GM19193 (cell line): ENCODE measurements around the gene MAPK9.

Source experiments
- POLR2A ChIP-seq: IDR thresholded peaks from 4 replicates; pipeline ENCODE4 v1.6.1; 2011; ENCODE audit not compliant: insufficient read depth, insufficient read length; ENCODE audit errors: extremely low read depth

Gene MAPK9

GRCh38 chr5:180235077-180235476 lies 56.8 kb downstream of the MAPK9 start:
- TF ChIP-seq POLR2A: no peak

GRCh38 chr5:180234271-180234670 lies 57.6 kb downstream of the MAPK9 start:
- no peak for TF ChIP-seq POLR2A

GRCh38 chr5:180233729-180234128 lies 58.2 kb downstream of the MAPK9 start:
- no peak for TF ChIP-seq POLR2A

GRCh38 chr5:180230017-180230416 lies 61.9 kb downstream of the MAPK9 start:
- TF ChIP-seq POLR2A: no peak

- TF ChIP-seq POLR2A: no peak
Measured at GRCh38 chr5:180222056-180222455, 69.8 kb downstream of the MAPK9 start.

GRCh38 chr5:180217797-180218196 lies 74.1 kb downstream of the MAPK9 start:
- TF ChIP-seq POLR2A: no peak

- no peak for TF ChIP-seq POLR2A
Measured at GRCh38 chr5:180216646-180217171, 75.2 kb downstream of the MAPK9 start.

GRCh38 chr5:180215783-180216630 lies 75.9 kb downstream of the MAPK9 start:
- no peak for TF ChIP-seq POLR2A

- no peak for TF ChIP-seq POLR2A
Measured at GRCh38 chr5:180214870-180215770, 76.8 kb downstream of the MAPK9 start.

GRCh38 chr5:180213657-180214207 lies 78.2 kb downstream of the MAPK9 start:
- TF ChIP-seq POLR2A: no peak

- no peak for TF ChIP-seq POLR2A
Measured at GRCh38 chr5:180213256-180213600, 78.7 kb downstream of the MAPK9 start.

GRCh38 chr5:180212363-180213255 lies 79.3 kb downstream of the MAPK9 start:
- no peak for TF ChIP-seq POLR2A

GRCh38 chr5:180211761-180212035 lies 80.2 kb downstream of the MAPK9 start:
- no peak for TF ChIP-seq POLR2A

GRCh38 chr5:180210961-180211760 lies 80.7 kb downstream of the MAPK9 start:
- TF ChIP-seq POLR2A: no peak
